Measurements from ENCODE around the gene ADCY6.

- TF ChIP-seq JUND (IDR thresholded peaks at IDR 0.05) = no peak
- no peak for TF ChIP-seq CTCF (IDR thresholded peaks at IDR 0.05; ENCODE audit: low read depth, low read length, missing input control)
Measured at GRCh38 chr12:48775991-48776649, 12.8 kb downstream of the ADCY6 start.

Measured in liver (tissue), 3 donors.